Pancreas (tissue), 10 donors: ENCODE data around the gene CD72. TPM values are rescaled to one million over a fixed set of nuclear protein-coding genes. Genes with fewer than 3 reads are reported as not detected.

Experiments used
- ATAC-seq, 4 donors: fragments of 200-7000 bp; cut with Tn5 transposase; one replicate each; pipeline versions ENCODE4 v1.8.0 to v1.9.1; 2020; ENCODE audit warnings: mild to moderate bottlenecking in 4 of 4, moderate library complexity in 4 of 4
- DNase-seq, 6 donors: peaks; one replicate each; pipeline ENCODE4 v3.0.0-alpha.2; 2020
- FAIRE-seq: peaks from 2 replicates; lab custom pipeline; 2012; peaks lifted over from hg19 to GRCh38; lab: Jason Lieb, UNC
- H3K27ac ChIP-seq, 4 donors: fragments of 200-600 bp; sonication (generic); 1 replicate in 3 of 4; 2 replicates in 1 of 4; pipeline versions ENCODE4 v1.5.0 to v1.8.0; 2020
- H3K27me3 ChIP-seq, 4 donors: fragments of 200-600 bp; one replicate each; pipeline ENCODE4 v1.8.0; 2021
- H3K36me3 ChIP-seq, 3 donors: fragments of 200-600 bp; sonication (generic) in 1 of 3; one replicate each; pipeline versions ENCODE4 v1.5.0 to v1.8.0; 2020 to 2021
- H3K4me1 ChIP-seq, 3 donors: fragments of 200-600 bp; one replicate each; pipeline ENCODE4 v1.8.0; 2021
- H3K4me3 ChIP-seq, 4 donors: fragments of 200-600 bp; sonication (generic) in 2 of 4; one replicate each; pipeline versions ENCODE4 v1.5.0 to v1.8.0; 2020 to 2021
- H3K9me3 ChIP-seq, 4 donors: fragments of 200-600 bp; one replicate each; pipeline ENCODE4 v1.8.0; 2021
- WGBS, 2 donors: extraction: QIAGEN DNeasy Blood & Tissue Kit; methylation state at CpG; one replicate each; pipeline ENCODE4 v1.1.7; 2013; 5-methylcytosine and 5-hydroxymethylcytosine counted together
- intact Hi-C, 3 donors: fragments of 100-400 bp; cut with DNase I; formaldehyde crosslinking; loops; one replicate each; pipeline versions ENCODE4 v1.11.1 to v1.14.2; 2022
- polyA plus RNA-seq, 2 donors: library from polyadenylated mRNA; stranded (reverse); fragments of 200-250 nt; gene quantifications; one replicate each; pipeline ENCODE4 v1.2.3, GENCODE V29; 2013
- total RNA-seq, 6 donors: library from RNA; stranded (reverse); fragmentation: NEBNext Ultra II Directional in 4 of 6; extraction: Animal tissue kit (Norgen Biotek cat#: 25700) in 4 of 6; gene quantifications; one replicate each; pipeline versions ENCODE4 v1.2.1 to v1.2.4, GENCODE V29; 2021 to 2023
- TF ChIP-seq, protein P1 (sequence below), 4 donors: fragments of 200-600 bp; sonication (generic) in 3 of 4; IDR thresholded peaks; one replicate each; pipeline versions ENCODE4 v1.5.0 to v1.8.0; 2021; ENCODE audit warnings: antibody characterized with exemption in 4 of 4
- donor health status: healthy with polysubstance abuse.
- donor health status: DM: no; HTN: no; CAD: no; lungs with moderate emphysema.
- donor health status: DM: no; HTN: no; CAD: no.
- donor health status: control.
- donor health status: control.
- donor health status: Bipolar disorder and iron deficiency.
- donor health status: DM: yes; HTN: yes; CAD: no.
- donor health status: DM: no; HTN: no; CAD: no.
- donor health status: DM: no; HTN: no; CAD: no.
- donor health status: DM: yes; HTN: yes; CAD: no.

Gene CD72
- total and polyA plus RNA-seq, 8 donors = 0.88 to 7.7 (median 3.1) TPM

DNA sequence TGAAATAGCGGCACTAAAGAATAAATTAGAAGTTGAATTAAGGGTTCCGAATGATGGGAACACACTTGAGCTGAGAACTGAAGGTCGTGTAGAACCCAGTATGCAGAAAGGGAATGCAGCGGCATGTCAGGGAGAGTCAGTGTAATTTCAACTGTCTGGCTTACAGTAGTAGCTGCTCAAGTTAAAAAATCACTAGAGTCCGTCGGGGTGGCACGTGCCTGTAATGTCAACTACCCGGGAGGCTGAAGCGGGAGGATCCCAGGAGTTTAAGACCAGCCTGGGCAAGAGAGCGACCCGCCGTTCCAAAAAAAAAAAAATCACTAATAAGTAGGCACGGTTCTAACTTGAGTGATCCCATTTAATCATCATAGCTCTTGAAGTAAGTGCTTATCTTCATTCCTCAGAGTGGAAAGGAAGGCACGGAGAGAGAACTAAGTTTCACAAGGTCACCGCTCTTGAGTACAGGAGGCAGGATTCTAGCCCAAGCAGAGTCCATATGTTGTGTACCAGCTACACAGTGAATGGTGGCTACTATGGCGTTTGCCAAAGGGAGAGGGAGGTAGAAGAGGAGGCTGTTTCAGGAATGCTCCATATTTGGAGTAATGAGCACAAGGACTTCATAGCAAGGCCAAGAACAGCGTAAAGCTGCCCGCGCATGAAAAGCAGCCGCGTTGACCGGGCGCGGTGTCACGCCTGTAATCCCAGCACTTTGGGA is 38.8 kb upstream of the CD72 start:
- no peaks in the 10 kb centered on the region for H3K27me3 ChIP-seq
- H3K27ac ChIP-seq = peak overlapping the region; percentile 94 to 100 (median 100)
- peaks cover 21 to 40% (median 29%) of the 10 kb centered on the region in 3 donors for H3K4me1 ChIP-seq
- H3K4me3 ChIP-seq = peak overlapping the region in 2 of 4 donors; percentile 37 to 97
- no peak for FAIRE-seq
- DNase-seq = no peak
- WGBS, 2 donors = 23% methylated on average over 25 of the region's 25 CpGs
- H3K36me3 ChIP-seq = no peaks in the 10 kb centered on the region
- intact Hi-C loops = no loop called here
- peak; percentile 2 to 25 (median 12) for ATAC-seq
- TF ChIP-seq, protein P1, sequence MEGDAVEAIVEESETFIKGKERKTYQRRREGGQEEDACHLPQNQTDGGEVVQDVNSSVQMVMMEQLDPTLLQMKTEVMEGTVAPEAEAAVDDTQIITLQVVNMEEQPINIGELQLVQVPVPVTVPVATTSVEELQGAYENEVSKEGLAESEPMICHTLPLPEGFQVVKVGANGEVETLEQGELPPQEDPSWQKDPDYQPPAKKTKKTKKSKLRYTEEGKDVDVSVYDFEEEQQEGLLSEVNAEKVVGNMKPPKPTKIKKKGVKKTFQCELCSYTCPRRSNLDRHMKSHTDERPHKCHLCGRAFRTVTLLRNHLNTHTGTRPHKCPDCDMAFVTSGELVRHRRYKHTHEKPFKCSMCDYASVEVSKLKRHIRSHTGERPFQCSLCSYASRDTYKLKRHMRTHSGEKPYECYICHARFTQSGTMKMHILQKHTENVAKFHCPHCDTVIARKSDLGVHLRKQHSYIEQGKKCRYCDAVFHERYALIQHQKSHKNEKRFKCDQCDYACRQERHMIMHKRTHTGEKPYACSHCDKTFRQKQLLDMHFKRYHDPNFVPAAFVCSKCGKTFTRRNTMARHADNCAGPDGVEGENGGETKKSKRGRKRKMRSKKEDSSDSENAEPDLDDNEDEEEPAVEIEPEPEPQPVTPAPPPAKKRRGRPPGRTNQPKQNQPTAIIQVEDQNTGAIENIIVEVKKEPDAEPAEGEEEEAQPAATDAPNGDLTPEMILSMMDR (IDR thresholded peaks at IDR 0.05) = no peak
- H3K9me3 ChIP-seq = no peaks in the 10 kb centered on the region

DNA sequence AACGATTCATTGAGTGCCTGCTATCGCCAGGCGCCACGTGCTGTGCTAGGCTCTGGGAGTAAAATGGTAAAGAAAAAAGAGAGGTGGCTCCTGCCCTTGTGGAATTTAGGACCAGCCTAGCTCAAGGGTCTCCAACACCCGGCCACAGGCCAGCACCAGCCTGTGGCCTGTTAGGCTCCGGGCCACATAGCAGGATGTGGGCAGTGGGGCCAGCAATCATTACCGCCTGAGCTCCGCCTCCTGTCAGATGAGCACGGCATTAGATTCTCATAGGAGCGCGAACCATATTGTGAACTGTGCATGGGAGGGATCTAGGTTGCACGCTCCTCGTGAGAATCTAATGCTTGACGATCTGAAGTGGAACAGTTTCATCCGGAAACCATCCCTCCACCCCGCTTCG is 38.1 kb upstream of the CD72 start:
- ATAC-seq (no peak), DNase-seq (no peak), FAIRE-seq (no peak)
- Histone ChIP-seq H3K9me3 (no peaks in the 10 kb centered on the region), H3K4me1 (peaks cover 20 to 41% (median 23%) of the 10 kb centered on the region in 3 donors), H3K36me3 (no peaks in the 10 kb centered on the region), H3K27me3 (no peaks in the 10 kb centered on the region), H3K27ac (no peak overlapping the region), H3K4me3 (no peak overlapping the region)
- intact Hi-C loops = no loop called here
- 83 to 85% methylated on average over 17 of the region's 17 CpGs for WGBS, 2 donors
- TF ChIP-seq, protein P1 (IDR thresholded peaks at IDR 0.05) = no peak

DNA sequence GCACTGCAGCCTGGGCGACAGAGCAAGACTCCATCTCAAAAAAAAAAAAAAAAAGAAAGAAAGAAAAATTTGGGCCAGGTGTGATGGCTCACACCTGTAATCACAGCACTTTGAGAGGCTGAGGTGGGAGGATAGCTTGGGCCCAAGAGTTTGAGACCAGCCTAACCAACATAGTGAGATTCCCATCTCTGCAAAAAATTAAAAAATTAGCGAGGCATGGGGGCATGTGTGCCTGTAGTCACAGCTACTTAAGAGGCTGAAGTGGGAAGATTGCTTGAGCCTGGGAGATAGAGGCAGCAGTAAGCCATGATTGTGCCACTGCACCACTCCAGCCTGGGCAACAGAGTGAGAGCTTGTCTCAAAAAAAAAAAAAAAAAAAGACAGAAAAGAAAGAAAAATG is 35.4 kb upstream of the CD72 start:
- TF ChIP-seq, protein P1 (IDR thresholded peaks at IDR 0.05) = no peak
- peaks cover 0 to 18% (median 5%) of the 10 kb centered on the region in 3 donors for H3K4me1 ChIP-seq
- H3K4me3 ChIP-seq = no peak overlapping the region
- H3K27ac ChIP-seq = no peak overlapping the region
- ATAC-seq = no peak
- DNase-seq = no peak
- intact Hi-C loops = no loop called here
- no peaks in the 10 kb centered on the region for H3K36me3 ChIP-seq
- FAIRE-seq = no peak
- WGBS, 2 donors = 92 to 93% methylated on average over 2 of the region's 2 CpGs
- no peaks in the 10 kb centered on the region for H3K9me3 ChIP-seq
- no peaks in the 10 kb centered on the region for H3K27me3 ChIP-seq

- Histone ChIP-seq H3K4me3 (no peak overlapping the region), H3K36me3 (no peaks in the 10 kb centered on the region), H3K27ac (peak overlapping the region in 1 of 4 donors; percentile 28), H3K4me1 (peaks cover 0 to 18% (median 5%) of the 10 kb centered on the region in 3 donors), H3K9me3 (no peaks in the 10 kb centered on the region), H3K27me3 (no peaks in the 10 kb centered on the region)
- TF ChIP-seq, protein P1 (IDR thresholded peaks at IDR 0.05) = no peak
- ATAC-seq = no peak
- DNase-seq = no peak
- WGBS, 2 donors = 89 to 98% methylated on average over 8 of the region's 8 CpGs
- FAIRE-seq = no peak
- intact Hi-C loops = no loop called here
Measured at GRCh38 chr9:35652829-35653209, 34.6 kb upstream of the CD72 start.
